ENCODE results near the gene HOXC5. TPM values are rescaled to one million over a fixed set of nuclear protein-coding genes. Genes with fewer than 3 reads are reported as not detected.

Gene HOXC5
- total RNA-seq, 4 donors from 2014 or later, result 0.28 to 0.63 (median 0.50) TPM; not detected in 1

- TF ChIP-seq, protein P1, sequence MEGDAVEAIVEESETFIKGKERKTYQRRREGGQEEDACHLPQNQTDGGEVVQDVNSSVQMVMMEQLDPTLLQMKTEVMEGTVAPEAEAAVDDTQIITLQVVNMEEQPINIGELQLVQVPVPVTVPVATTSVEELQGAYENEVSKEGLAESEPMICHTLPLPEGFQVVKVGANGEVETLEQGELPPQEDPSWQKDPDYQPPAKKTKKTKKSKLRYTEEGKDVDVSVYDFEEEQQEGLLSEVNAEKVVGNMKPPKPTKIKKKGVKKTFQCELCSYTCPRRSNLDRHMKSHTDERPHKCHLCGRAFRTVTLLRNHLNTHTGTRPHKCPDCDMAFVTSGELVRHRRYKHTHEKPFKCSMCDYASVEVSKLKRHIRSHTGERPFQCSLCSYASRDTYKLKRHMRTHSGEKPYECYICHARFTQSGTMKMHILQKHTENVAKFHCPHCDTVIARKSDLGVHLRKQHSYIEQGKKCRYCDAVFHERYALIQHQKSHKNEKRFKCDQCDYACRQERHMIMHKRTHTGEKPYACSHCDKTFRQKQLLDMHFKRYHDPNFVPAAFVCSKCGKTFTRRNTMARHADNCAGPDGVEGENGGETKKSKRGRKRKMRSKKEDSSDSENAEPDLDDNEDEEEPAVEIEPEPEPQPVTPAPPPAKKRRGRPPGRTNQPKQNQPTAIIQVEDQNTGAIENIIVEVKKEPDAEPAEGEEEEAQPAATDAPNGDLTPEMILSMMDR (IDR thresholded peaks at IDR 0.05), result no peak
These were observed 18.4 kb upstream of the HOXC5 start for GRCh38 chr12:54014377-54015017.

GRCh38 chr12:54015018-54015931 lies 17.6 kb upstream of the HOXC5 start:
- TF ChIP-seq, protein P1 (IDR thresholded peaks at IDR 0.05), result no peak
- DNase-seq (ENCODE audit: low spot score), result no peak
- ATAC-seq (ENCODE audit: low FRiP score), result no peak

More at GRCh38 chr12:54014377-54015017, 18.4 kb upstream of the HOXC5 start:
- ATAC-seq (ENCODE audit: low FRiP score) (no peak), DNase-seq (ENCODE audit: low spot score) (no peak)

DNA sequence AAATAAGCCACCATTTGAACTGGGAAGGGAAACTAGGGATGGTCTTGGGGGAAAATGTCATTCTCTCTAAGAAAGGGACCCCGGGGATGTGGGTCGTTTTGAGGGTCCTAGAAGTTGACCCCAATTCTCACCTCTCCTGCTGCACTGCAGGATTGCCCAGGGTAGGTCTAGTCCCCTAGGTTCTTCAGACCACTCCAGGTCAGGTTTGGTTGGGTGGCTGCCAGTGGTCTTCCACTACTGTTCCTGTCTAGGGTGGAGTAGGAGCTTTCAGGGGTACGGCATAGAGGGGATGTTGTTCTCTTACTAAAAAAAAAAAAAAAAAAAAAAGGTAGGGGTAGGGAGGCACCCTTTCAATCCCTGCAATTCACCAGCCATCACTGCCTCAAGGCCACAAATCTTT lies 16.8 kb upstream of the HOXC5 start:
- DNase-seq (ENCODE audit: low spot score), result no peak
- TF ChIP-seq, protein P1 (IDR thresholded peaks at IDR 0.05), result no peak
- ATAC-seq (ENCODE audit: low FRiP score), result no peak

DNA sequence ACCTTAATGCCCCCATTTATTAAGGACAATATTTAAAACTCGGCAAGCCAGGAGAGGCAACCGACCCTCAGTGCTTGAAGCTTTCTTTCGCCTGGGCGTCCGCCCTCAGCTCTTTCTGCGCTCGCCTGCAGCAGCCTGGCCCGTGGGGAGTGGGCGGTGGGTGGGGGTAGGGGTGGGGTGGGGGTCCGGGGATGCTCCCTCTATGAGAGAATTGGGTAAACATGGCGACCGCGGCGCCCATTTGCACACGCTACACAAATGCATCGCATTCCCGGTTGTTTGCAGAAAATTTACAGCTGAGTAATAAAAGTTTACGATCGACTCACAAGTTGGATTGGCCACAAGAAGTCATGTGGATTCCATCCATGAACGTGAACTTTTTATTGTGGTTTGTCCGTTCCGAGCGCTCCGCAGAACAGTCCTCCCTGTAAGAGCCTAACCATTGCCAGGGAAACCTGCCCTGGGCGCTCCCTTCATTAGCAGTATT lies 16.3 kb upstream of the HOXC5 start:
- DNase-seq (ENCODE audit: low spot score), result no peak
- ATAC-seq (ENCODE audit: low FRiP score), result no peak

GRCh38 chr12:54017027-54017788 lies 15.6 kb upstream of the HOXC5 start:
- TF ChIP-seq, protein P1 (IDR thresholded peaks at IDR 0.05), result no peak
- no peak for DNase-seq (ENCODE audit: low spot score)

More for the DNA sequence above, 16.3 kb upstream of the HOXC5 start:
- TF ChIP-seq, protein P1 (IDR thresholded peaks at IDR 0.05), result no peak

GRCh38 chr12:54017878-54018467 lies 14.9 kb upstream of the HOXC5 start:
- DNase-seq (ENCODE audit: low spot score), result no peak

More at GRCh38 chr12:54017027-54017788, 15.6 kb upstream of the HOXC5 start:
- peak; percentile 29 for ATAC-seq (ENCODE audit: low FRiP score)

More at GRCh38 chr12:54017878-54018467, 14.9 kb upstream of the HOXC5 start:
- TF ChIP-seq, protein P1 (IDR thresholded peaks at IDR 0.05), result no peak
- peak; percentile 82 for ATAC-seq (ENCODE audit: low FRiP score)

All from omental fat pad (tissue), 4 donors.